ENCODE results near the gene EXD3.

Gene EXD3

DNA sequence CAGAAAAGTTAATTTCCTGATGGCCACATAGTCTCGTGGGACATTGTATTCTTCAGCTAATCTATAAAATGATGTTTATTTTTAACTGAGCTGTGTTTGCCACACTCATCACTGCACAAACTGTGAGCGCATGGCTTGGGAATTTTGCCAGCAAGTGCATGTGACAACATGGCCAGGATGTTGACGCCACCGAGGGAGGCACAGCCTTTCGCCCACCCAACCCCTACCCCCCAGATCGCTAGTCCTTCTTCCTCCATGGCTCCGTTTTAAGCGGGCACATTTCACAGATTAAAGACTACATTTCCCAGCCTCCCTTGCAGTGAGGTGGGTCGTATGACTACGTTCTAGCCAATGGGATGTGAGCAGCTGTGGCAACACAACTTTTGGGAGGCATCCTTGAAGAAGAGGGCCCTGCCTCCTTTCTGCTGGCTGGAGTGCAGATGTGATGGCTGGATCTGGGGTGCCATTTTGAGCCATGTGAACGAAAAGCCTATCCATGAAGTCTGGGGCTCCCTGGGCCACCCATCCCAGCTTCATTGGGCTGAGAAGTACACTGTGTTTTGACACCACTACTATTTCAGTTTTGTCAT is 128.8 kb downstream of the EXD3 start:
- DNase-seq (ENCODE audit: low read depth): no peak

DNA sequence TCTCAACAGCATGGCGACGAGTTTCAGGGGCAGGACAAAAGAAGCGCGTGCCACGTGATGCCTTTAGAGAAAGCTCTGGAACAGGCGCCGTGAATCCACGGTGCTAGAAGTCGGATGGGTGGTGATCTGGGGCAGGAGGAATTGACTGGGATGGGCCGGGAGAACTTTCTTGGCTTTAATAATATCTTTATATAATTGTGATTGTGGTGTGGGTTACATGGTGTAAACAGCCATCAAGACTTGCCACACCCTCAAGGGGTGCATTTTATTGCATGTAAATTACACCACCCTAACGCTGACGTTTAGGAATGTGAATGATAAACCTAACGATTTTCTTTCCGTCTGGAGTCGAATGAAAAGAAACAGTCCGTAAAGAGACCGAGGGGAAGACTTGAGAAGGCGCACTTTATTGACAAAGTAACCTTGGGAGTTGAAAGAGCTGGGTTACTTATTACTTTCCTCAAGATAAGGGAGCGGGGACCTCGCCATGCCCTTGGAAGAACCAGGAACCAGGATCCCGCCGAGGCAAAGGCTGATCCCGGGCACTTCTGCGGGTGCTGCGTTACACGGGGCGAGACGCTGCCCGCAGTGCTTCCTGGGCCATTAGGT is 129.4 kb downstream of the EXD3 start:
- DNase-seq (ENCODE audit: low read depth): no peak

DNA sequence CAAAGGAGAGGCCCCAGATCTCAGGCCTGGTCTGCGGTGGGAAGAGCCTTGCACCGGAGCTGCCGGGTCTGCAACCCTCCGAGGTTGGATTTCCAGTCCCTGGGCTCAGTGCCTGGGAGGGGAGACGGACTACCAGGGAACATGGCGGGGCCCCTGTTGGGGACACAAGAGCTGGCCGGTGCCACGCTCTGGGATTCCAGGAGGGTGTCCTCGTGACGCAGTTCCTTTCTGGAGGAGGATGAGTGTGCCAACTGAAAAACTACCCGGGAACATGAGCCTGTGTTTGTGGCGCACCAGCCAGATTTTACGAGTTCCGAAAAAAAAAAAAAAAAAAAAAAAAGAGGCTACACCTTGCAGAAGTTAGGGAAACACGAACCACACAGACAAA is 129.9 kb downstream of the EXD3 start:
- DNase-seq (ENCODE audit: low read depth): no peak

DNA sequence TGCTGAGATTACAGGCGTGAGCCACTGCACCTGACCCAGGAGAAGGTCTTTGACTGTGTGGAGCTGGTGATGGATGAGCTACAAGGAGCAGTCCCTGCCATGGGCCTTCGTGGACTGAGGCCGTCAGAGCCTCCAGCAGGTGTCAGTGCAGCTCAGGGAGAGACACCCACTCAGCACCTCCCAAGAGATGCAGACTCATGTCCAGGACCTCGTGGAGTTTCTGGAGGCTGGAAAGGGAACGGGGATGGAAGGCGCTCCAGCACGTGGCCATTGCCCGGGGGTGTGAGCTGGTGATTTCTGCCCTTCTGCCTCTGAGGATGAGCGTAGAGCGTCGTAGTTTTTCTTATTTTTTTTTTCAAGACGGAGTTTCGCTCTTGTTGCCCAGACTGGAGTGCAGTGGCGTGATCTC is 136.0 kb downstream of the EXD3 start:
- DNase-seq (ENCODE audit: low read depth): no peak

DNA sequence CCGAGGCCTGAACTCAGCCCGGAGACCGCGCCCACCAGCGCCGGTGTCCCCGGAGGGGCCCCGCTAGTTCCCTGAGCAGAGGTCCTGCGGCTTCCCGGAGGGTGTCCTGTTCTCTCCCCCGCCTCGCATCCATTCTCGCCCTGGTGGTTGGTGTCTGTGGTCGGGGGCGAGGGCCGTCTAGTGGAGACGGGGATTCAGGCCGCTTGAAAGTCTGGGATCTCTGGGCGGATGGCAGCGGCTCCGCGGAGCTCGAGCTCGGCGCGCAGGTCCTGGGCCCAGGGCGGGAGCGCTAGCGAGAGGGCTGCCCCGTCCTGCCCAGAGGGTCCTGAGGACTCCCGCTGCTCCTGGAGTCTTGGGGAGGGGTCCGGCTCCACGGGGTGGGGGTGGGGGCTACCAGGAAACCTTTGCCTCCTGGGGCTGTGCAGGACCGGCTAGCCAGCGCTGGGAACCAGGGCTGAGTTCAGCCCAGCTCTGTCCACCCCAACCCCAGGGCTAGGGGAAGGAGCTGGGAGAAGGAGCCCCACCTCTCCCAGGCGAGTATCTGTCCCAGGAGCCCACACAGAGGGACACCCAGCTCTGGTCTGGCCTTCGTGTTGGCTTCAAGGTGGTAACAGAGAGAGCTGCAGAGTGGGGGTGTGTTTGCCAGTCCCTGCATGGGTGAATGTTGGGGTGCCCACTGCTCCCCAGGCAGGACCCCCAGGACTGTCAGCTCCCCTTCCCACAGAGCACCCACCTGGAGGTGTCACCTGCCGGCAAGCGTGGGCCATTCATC is 141.4 kb downstream of the EXD3 start:
- no peak for DNase-seq (ENCODE audit: low read depth)

DNA sequence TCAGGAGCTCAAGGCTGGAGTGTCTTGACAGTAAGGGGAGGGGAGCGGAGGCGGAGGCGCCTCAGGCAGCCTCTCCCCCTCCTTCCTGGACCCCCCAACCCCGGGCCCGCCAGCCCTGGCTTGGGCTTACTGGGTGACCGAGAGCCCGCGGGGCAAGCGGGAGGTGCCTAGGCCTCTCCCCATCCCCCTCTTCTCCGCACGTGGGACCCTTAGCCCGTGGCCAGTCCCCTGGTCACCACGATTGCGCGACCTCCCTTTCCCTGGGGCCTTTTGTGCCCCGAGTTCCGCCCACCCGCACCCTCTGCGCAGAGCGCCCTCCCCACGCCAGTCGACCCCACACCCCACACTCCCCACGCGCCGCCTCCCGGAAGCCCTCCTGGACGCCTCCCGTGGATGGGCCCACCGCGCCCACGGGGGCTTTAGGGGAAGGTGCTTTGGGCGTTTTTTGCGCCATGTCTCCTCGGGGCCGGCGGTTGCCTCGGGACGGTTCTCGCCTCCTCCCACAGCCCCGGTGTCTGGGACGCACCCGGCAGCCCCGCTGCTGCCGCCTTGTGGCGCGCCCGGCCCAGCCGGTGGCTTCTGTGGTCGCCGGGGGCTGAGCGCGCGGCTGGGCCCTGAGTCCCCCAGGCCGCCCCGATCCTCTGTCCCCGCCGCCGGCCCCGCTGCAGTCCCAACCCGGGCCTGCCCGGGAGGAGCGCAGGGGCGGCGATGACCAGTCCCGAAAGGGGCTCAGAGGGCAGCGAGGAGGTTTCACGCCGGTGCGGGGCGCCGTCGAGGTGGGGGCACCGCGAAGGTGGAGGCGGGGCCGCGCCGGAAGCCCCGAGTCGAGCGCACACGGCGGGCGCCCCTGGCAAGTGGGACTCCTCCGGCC is 142.3 kb downstream of the EXD3 start:
- no peak for DNase-seq (ENCODE audit: low read depth)

DNA sequence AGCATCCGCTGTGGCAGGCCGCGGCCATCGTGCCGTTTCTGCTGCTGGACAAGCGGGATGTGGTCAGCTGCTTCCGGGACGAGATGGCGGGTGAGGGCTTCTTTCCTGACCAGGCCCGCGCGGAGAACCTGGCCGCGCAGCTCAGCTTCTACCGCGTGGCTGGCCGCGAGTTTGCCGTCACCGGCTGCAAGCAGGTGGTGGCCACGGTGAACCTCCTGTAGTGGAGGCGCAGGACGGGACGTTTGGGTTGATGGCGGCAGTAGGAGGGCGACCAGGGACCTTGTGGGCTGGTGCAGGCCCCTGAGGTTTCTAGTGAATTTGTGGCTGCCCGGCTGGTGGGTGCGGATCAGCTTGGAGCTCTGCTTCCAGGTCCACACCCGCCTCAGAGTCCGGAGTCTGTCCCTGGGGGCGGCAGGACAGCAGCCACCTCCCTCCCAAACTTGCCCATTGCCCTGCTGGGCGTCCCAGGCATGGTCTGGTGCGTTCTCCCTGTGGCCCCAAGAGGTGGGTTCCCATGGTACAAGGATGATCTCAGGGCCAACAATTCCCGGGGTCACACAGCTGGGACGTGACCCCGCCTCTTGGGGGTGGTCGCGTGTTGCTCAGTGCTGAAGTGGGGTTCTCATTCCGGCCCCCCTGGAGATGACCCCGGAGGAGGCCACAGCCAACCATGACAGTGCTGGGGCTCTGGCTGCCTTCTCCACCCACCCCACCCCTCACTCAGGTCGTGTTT is 143.1 kb downstream of the EXD3 start:
- no peak for DNase-seq (ENCODE audit: low read depth)

DNA sequence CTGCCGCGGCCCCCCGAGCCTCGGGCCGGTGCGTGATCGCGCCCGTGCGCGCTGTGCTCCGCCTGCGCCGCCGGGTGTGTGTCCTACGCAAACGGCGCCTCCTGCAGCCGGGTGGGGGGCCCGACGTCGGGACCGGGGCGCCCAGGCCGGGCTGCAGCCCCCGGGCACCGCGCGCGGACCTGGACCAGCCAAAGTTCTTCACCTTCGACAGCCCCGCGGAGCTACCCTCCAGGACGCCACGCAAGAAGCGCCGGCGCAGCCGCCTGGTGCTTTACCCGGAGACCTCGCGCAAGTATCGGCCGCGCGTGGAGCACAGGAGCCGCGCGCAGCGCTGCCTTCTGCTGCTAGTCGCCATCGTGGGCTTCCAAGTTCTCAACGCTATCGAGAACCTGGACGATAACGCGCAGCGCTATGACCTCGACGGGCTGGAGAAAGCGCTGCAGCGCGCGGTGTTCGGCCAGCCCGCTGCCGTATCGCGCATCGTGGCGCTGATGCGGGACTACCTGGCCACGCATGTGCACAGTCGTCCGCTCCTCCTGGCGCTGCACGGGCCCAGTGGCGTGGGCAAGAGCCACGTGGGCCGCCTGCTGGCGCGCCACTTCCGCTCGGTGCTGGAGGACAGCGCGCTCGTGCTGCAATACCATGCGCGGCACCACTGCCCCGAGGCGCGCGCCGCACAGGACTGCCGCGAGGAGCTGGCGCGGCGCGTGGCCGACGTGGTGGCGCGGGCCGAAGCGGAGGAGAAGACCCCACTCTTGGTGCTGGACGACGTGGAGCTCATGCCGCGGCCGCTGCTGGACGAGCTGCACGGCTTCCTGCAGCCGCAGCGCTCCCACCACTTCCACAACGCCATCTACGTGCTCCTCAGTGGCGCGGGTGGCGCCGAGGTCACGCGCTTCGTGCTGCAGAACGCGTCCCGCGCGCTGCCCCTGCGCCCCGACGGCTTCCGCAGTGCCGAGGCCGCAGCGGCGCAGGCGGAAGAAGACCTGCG is 143.9 kb downstream of the EXD3 start:
- no peak for DNase-seq (ENCODE audit: low read depth)

DNA sequence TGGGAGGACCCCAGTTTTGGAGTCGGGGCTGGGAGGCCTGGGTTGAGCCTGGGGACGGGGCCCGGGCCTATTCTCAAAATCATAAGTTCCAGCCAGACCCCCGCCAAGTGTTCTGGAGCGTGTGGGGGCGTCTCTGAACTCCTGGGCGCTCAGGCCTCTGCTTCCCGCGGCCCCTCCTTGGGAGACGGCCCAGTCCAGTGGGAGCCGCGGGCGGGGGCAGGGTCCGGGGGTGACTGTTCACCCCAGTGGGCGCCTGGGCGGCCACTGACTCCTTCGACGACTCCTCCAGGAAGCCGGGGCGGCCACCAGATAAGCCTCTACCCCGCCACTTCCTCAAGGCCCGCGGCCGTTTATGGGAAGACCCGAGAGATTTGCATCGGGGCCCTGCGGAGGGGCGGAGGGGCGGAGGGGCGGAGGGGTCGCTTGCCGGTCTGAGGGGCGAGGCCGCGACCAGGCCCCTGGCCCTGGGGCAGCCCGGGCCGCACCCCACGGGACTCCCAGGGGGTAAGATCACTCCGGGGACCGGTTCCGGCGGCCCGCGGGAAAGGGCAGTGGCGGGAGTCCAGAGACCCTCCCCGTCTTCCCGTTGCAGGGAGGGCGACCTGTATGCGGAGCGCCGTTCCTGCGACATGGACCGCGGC is 144.8 kb downstream of the EXD3 start:
- DNase-seq (ENCODE audit: low read depth): no peak

DNA sequence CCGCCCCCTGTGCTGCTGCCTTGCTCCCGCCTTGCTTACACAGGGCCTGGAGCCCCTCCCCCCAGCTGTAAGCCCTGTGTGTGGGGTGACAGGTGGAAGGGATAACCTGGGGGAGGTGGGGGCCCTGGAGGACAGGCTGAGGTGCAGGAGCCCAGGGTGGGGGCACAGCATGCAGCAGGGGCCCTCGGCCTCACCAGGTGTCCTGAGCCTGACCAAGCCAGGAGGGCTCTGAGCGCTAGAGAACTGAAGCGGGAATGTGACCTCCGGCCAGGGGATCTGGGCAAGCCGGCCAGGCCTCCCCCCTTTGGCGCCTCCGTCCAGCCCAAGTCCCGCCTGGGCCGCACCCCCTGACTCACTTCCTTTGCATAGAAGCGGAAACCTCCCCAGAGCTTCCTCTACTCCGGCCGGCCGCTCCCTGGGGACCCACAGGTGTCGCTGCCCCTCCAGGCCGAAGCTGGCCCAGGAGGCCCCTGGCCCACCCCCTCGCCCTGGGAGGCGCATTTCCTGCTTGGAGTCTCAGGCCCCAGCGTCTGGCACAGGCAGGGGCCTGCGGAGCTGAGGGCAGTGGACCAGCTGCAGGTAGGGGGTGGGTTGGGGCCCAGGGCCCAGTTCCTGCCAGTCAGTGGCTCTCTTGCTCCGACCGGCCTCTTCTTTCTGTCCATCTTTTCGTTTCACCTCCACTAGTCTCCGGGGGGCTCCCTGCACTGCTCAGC is 145.5 kb downstream of the EXD3 start, which contains the start of gene TOR4A:
TSS of gene TOR4A (plus strand) at position 398 of the 713 bp plus-strand sequence. CDS start 964 bp downstream, outside the sequence.
- no peak for DNase-seq (ENCODE audit: low read depth)

DNA sequence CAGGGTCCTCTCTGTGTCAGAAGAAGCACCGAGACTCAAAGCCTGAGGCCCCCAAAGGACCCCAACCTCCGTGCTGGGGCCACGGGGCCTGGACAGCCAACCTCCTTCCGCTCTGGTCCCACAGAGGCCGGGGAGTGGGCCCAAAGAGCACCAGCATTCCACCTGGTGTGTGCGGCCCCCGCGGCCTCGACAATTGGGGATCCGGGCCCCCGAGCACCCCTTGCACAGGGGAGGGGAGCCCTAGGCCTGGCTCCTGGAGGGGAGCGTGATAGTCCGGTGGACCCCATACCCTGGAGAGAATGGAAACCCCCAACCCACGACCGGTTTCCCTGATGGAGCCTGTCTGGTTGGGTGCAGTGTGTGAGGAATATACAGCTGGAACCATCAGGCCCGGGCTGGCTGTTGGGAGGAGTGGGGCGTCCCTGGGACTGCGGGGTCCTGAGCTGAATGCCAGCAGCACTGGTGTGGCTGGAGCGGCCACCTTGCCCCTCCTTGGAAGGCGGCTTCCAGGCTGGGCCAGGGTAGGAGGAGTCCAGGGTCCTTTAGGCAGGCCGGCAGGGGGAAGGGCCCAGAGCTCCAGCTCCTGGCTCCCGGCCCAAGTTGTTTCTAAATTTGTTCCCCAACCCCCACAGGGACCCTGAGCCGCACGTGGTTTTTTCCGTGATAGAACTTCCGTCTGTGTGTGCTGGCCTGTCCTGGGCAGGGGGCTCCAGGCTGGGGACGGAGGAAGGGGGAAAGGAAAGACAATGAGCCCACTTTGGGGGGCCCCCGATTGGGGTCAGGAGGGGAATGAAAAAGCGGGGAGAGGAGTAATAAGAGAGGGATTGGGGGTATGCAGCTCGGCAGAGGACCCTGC is 146.3 kb downstream of the EXD3 start:
- no peak for DNase-seq (ENCODE audit: low read depth)

DNA sequence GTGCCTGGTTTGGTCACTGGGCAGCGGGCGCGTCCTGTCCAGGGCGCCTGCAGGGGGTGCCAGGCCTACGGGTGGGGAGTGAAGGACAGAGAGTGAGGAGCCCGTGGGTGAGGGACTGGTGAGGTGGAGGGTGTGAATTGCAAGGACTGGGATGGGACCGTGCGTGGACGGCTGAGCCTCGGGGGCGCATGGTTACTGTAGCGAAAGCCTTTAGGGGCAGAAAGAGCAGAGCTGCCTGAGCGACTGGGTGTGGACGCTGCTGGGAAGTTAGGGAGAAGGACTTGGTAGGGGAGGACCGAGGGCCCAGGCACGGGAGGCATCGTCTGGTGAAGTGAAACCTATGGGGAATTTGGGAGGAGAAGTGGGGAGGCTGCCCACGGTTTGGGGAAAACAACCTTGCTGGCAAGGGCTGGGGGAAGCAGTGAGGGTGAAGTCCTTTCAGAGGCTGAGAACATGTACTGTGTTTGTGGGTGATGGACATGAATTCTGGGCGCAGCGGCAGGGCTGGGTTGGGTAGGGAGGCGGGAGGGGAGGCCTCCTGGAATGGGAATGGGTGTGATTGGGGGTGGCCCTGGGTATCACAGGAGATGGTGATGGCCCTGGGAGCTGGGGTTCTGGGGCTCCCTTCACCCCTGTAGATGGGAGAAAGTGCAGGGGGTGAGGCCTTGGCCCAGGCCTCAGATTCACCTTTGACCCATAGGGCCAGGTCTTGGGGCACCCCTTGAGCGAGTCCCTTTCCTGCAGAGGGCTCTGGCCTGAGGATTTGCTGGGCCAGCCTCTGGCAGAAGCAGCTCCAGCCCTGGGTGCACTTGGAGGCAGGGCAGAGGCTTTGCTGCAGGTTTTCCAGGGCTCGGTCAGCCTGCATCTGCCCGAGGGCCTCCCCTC is 147.1 kb downstream of the EXD3 start:
- no peak for DNase-seq (ENCODE audit: low read depth)

DNA sequence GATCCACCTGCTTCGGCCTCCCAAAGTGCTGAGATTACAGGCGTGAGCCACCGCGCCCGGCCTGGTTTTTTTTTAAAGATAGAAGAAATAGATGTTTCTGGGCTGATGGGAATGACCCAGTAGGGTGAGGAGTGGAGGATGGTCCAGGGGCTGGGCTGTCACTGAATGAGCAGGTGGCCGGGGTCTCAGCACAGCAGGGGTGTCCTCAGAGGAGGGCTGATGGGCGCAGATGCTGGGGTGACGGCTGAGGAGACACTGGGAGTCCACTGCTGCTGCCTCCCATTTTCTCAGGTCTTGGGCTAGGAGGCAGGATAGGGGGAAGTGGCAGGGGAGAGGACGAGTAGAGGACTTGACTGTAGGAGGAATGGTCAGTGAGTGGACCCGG is 147.8 kb downstream of the EXD3 start:
- DNase-seq (ENCODE audit: low read depth): no peak

DNA sequence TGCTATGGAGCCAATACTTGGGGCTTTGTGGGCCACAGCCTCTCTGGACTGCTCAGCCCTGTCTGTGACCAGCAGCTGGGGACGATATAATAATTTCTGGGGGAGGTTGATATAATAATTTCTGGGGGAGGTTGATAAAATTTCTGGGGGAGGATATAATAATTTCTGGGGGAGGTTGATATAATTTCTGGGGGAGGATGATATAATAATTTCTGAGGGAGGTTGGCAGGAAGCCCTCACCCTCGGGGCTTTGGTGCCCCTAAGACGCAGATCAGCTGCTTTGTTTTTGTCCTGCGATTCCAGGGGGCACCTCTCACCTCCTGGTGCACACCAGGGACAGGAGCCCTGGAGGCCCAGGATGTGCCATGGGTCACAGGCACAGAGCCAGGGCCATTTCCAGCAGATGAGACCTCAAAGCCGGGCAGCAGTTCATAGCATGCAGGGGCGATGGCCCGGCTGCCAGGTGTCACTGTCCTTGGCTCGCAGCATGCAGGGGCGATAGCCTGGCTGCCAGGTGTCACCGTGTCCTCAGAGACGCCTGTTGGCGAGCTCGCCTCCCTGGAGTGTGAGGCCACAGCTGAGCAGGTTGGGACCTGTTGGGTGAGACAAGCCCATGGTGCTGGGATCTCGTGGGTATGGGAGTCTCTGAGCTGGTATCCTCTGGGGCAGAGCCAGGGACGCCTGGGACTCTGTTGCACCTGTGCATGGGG is 149.2 kb downstream of the EXD3 start:
- DNase-seq (ENCODE audit: low read depth): no peak

DNA sequence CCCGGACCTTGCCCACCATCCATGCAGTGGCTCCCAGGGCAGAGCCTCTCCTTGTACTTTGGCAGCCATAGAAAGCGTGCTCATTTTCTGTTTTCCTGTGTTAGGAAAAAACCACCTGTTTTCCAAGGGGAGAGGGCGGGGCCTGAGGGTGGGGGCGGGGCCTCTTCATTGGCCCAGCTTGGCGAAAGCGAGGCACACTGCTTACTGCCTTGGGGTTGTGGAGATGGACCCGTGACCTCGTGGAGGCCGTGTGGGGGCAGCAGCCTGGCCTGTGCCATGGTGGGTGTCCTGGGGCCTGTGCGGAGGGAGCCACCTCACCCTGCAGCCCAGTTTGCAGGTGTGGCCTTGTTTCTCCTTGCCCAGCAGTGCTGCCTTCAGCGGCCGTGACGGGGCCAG is 149.9 kb downstream of the EXD3 start:
- no peak for DNase-seq (ENCODE audit: low read depth)

DNA sequence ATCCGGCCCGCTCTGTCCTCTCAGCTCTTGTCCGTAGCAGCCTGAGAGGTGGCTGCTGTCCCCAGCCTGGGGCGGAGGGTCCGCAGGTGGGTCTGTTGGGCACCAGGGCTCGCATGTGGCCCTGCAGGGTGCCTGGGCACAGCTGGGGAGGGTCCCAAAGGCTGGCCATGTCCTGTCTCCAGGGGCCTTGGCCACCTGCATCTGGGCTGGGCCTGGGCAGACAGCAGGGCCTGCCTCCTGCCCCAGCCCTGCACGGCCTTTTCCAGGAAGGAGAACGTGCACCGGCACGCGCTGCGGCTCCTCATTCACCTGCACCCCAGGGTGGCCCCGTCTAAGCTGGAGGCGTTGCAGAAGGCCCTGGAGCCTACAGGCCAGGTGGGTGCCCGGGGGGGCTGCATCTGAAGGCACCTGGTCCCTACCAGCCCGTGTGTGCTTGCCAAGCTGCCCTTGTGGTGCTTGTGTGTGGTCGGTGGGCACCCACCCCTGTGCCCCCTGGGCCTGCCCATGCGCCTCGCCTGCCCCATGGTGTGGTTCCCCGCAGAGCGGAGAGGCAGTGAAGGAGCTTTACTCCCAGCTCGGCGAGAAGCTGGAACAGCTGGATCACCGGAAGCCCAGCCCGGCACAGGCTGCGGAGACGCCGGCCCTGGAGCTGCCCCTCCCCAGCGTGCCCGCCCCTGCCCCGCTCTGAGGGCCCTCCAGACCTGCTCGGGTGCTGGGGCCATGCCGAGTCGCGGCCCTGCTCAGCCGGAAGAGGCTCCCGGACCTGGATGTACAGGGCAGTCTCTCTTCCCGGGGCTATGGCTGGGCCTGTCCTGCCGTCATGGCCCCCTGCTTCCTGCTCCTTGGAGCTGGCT is 150.5 kb downstream of the EXD3 start:
- no peak for DNase-seq (ENCODE audit: low read depth)
